ENCODE results near the gene CDX1. TPM values are rescaled to one million over a fixed set of nuclear protein-coding genes. Genes with fewer than 3 reads are reported as not detected.

The CDX1 gene
- total RNA-seq, 1 experiment from 2014 or later = 0.22 TPM

GRCh38 chr5:150182774-150183173 lies 16.2 kb downstream of the CDX1 start:
- no CpG with 5 or more reads among the region's 10 CpGs for WGBS (ENCODE audit: extremely low coverage, insufficient read length, low lambda C conversion rate)
- H3K4me1 Mint-ChIP-seq = peaks cover 15 to 20% of the 10 kb centered on the region in 2 experiments
- DNase-seq = no peak

More at GRCh38 chr5:150182774-150183173, 16.2 kb downstream of the CDX1 start:
- Histone ChIP-seq H3K56ac (ENCODE audit: insufficient read length, low read depth, low read length) (no peak overlapping the region), H3K4me1 (ENCODE audit: insufficient read depth, low read length) (peaks cover 5% of the 10 kb centered on the region; the same call in 1 of the 2 replicates), H3K14ac (ENCODE audit: insufficient read depth, low read length) (no peak overlapping the region), H4K5ac (ENCODE audit: insufficient read length, low read depth, low read length) (no peak overlapping the region), H2BK20ac (ENCODE audit: low read depth, low read length, poor library complexity, severe bottlenecking) (no peak overlapping the region), H3K23ac (ENCODE audit: insufficient read length, low read depth, low read length) (no peak overlapping the region), H3T11ph (ENCODE audit: low read length) (no peak overlapping the region), H3K4ac (ENCODE audit: low read depth, low read length) (no peak overlapping the region), H3K9me3 (ENCODE audit: control insufficient read depth, low read depth, low read length) (no peaks in the 10 kb centered on the region), H4K20me1 (ENCODE audit: control insufficient read depth, insufficient read depth, insufficient read length) (no peaks in the 10 kb centered on the region), H4K8ac (replicated peaks; ENCODE audit: insufficient read length, low read depth, low read length) (no peak overlapping the region), H4K91ac (ENCODE audit: insufficient read length, low read depth, low read length) (no peak overlapping the region), H2AK5ac (ENCODE audit: insufficient read length, low read length) (no peak overlapping the region), H2BK5ac (ENCODE audit: insufficient read length, low read length) (no peak overlapping the region), H3K79me2 (ENCODE audit: insufficient read depth, low read length) (no peaks in the 10 kb centered on the region), H3K27ac (ENCODE audit: insufficient read length, low read depth, low read length) (no peak overlapping the region), H3K79me1 (ENCODE audit: insufficient read depth, low read depth, low read length, poor library complexity, severe bottlenecking) (no peaks in the 10 kb centered on the region), H3K23me2 (ENCODE audit: insufficient read length, low read depth, low read length, poor library complexity, severe bottlenecking) (no peaks in the 10 kb centered on the region), H2BK120ac (ENCODE audit: low read depth, low read length, poor library complexity, severe bottlenecking) (no peak overlapping the region), H2BK15ac (ENCODE audit: low read depth, low read length) (no peak overlapping the region), H2AFZ (ENCODE audit: low read length) (no peak overlapping the region), H3K4me2 (ENCODE audit: insufficient read depth, insufficient read length, low read length) (no peak overlapping the region), H3K27me3 (ENCODE audit: insufficient read depth, low read length) (peaks cover 6% of the 10 kb centered on the region; the same call in 1 of the 2 replicates), H3K18ac (ENCODE audit: insufficient read length, low read depth, low read length) (no peak overlapping the region), H3K9ac (ENCODE audit: extremely low read depth, insufficient read length, low read length) (no peak overlapping the region), H2BK12ac (ENCODE audit: insufficient read length, low read depth, low read length) (no peak overlapping the region)
- Mint-ChIP-seq H3K4me3 (no peak overlapping the region), H3K27ac (no peak overlapping the region), H3K36me3 (ENCODE audit: insufficient read depth in 1 of 3, low read depth in 3 of 3) (no peaks in the 10 kb centered on the region; a peak in 1 of 7 replicates), H3K27me3 (ENCODE audit: low read depth) (peaks cover 75% of the 10 kb centered on the region), H3K9me3 (no peaks in the 10 kb centered on the region; a peak in 1 of 5 replicates)
- TF ChIP-seq CTCF (conservative IDR thresholded peaks at IDR 0.05) = no peak

Measured in H9 (cell line).